GM19455 (cell line): ENCODE data around the gene HNRNPH1.

ENCODE experiments used
- ATAC-seq: cut with Tn5 transposase; IDR thresholded peaks from one replicate; pipeline ENCODE4 v1.9.1; 2021; ENCODE audit not compliant: unreplicated experiment

Gene HNRNPH1

DNA sequence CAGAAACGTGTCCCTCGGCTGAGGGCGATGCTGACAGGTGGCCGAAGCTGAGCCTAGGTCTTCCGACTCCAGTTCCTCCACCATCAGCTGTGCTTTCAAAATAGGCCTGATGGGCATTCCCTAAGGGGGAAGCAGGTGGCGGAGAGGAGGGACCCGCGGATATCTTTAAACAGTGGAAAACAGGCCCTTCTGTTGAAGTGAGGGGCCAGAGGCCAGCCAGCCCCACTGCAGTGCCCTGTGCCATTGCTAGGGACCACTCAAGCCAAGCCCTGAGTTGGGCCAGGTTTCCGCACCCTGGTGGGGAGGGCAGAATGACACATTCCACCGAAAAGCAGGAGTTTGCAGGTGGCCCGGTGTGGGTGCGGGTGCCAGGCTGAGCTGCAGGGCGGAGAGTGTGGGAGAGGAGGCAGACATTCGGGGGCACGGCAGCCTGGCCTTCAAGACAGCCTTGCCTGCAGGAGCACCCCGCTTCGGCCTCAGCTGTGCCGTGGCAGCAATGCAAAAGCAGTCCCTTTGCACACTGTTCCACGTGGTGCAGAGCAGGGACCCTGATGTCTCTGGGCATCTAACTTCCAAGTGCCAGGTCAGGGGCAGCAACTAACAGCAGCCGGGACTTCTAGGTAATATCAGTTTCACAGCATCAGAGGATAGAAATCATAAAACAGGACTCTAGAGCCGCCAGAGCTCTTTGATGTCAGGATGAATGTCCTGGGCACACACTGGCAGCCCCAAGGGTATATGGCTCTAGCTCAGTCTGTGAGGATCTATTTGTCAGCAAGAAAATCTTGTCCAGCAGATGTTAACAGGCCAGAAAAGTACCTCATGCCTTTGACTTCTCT, 17.2 kb downstream of the HNRNPH1 start:
- ATAC-seq: no peak

DNA sequence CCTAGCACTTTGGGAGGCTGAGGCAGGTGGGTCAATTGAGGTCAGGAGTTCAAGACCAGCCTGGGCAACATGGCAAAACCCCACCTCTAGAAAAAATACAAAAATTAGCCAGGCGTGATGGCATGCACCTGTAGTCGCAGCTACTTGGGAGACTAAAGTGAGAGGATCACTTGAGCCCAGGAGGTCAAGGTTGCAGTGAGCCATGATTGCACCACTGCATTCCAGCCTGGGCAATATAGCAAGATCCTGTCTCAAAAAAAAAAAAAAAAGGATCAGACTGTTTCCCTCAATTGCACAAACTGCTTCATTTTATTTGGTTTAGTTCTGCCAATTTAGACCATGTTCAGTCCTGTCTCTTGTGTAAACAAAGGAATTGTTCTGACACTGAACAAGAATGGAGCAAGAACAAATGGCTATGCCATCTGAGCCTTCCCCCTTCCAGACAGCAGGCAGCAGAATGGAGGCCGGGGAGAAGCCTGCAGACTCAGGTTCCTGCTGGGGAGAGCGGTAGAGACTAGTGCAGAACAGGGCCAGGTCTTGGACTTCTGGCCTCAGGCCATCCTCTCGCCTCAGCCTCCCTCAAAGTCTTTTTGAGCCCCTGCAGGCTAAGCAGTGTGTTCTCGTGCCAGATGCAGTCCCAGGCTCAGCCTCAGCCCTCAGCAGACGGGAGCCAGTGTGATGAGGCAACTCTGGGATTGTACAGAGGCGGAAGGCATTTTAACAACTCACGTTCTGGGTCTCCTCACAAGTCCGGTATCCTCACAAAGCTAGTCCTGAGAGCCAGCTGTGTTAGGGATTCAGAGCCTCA, 18.2 kb downstream of the HNRNPH1 start:
- no peak for ATAC-seq

DNA sequence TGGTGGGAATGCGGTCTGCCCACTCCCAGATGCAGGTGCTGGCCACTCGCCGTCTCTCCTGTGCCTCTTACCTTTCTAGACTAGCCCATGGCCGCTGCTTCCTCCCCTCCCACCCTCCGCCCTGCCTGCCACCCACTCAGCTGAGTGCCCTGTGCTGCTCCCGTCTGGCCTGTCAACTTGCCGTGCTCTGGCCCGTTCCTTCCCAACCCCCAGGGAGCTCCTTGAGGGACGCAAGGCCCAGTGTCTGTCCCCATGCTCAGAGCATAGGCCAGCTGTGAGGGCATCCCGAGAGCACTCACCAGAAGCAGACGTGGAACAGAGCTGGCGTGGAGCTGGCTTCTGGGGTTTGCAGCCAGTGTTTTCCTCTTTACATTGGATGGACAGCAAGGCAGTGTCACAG, 20.2 kb downstream of the HNRNPH1 start:
- no peak for ATAC-seq

DNA sequence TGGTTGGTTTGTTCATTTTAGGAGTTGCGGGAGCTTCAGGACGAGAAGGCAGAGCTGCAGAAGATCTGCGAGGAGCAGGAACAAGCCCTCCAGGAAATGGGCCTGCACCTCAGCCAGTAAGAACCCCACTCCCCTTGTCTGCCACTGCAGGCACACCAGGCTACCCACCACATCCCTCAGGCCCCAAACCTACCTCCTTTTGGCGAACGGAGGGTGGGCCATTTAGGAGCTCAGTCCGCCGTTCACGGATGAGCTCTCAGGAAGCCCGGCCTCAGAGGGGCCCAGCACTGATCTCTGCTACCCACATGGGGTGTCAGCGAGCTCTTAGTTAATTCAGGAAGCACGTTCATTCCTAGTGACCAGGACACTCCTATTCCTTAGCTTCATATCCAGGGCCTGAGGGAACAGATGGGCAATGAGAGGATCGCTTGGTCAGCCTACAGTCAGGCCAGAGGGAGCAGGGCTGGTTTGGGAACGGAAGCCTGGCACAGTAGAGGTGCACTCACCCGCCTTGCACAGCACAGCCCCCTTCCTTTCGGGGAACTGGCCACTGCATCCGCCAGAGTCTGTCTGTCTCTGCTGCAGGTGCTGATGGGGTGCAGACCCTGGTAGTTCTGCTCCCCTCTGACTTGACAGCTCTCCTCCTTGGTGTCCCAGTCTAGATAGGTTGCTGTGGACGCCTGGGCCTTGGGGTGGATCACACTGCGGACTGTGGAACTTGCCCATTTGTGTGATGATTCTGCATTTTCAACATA, 21.4 kb downstream of the HNRNPH1 start:
- no peak for ATAC-seq

DNA sequence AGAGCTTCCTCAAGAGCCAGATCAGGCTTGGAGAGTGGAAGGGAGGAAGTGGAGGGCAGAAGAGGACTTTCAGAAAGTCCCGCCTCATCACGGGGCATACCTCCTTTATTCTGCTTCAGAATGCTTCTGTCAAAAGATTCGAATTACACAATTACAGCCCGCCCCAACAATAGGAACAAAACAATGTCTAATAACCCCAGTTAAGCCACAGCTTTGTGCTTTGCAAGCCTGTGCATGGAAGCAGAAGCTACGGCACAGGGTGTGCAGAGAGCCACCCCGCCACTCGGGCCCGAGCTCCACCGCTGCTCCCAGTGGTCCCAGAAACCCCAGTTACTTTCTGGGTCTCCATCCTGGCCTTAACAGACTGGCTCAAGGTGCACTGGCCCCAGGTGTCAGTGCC, 23.5 kb downstream of the HNRNPH1 start:
- no peak for ATAC-seq

DNA sequence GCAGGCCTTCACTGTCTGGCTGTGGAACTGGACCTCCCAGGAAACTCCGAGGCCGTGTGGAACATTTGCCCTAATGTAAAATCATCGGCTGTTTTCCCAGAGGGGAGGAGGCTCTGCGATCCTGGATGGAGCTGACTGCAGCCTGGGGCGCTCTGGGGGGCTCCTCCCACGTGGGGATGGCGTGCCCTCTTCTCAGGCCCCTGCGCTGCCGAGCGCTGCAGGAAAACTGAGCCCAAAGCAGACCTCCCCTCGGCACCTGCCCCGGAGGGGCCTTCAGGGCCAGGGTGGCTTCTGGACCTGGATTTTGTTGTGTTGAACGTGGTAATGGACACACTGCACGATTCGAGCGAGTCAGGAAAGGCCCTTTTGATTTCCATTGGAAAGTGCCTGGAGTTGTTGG, 23.9 kb downstream of the HNRNPH1 start:
- ATAC-seq: no peak

DNA sequence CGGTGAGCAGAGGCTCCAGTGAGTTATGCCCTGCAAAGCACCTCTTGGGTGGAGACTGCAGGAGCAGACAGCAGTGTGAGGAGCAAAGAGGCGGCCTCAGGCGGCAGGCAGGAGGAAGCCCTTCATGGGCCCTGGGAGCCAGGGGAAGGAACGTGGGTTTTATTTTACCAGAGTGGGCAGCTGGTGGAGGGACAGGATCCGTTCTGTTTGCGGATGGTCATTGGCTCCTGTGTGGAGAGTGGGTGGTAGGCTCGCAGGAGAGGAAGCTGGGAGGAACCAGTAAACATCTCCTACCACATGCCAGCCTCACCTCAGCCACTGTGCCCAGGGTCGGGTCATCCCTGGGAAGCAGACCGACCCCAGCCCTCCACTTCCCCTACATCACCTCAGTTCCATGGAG, 24.4 kb downstream of the HNRNPH1 start:
- ATAC-seq: no peak

DNA sequence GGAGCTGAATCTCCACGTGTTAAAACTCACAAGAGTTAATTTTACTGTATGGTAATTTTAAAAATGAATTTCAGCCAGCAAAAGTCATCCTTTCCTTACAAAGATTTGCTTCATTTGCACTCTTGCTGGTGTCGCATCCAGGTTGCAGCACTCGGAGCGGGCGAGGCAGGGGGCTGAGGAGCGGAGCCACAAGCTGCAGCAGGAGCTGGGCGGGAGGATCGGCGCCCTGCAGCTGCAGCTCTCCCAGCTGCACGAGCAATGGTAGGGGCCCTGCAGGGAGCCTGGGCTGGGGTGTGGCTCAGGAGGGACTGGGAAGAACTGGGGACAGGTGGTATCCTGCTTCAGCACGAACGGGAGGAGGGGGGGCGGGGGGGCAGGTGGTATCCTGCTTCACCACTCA, 27.1 kb downstream of the HNRNPH1 start:
- ATAC-seq: no peak

DNA sequence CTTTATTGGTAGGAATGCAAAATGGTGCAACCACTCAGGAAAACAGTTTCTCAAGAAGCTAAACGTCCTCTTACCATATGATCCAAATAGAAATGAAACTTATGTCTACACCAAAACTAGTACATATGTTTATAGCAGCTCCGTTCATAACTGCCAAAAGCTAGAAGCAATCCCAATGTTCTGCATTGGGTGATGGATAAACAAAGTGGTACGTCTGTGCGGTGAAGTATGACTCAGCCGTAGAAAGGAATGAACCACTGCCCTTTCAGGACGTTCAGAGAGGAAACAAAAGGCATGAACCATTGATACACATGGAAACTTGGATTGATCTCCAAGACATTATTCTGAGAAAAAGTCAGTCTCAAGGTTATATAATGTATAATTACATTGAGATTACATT, 27.6 kb downstream of the HNRNPH1 start:
- ATAC-seq: no peak

DNA sequence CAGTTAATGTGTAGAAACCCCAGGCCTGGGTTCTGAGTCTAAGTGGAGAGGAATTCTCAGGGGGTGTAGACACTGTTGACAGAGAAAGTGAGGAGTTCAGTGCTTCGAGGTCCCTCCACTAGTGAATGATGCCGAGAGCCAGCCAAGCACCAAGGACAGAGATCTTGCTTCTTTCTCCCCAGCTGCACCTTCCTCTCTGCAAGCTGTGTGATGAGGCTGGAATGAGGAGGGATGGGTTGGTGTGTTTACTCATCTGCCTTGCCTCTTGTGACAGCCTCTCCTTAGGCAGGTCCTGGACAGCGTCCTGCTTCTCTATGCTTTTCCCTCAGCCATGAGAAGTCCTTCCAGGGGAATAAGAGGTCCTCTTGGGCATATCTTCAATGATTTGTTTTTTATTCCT, 35.3 kb downstream of the HNRNPH1 start:
- ATAC-seq: no peak

DNA sequence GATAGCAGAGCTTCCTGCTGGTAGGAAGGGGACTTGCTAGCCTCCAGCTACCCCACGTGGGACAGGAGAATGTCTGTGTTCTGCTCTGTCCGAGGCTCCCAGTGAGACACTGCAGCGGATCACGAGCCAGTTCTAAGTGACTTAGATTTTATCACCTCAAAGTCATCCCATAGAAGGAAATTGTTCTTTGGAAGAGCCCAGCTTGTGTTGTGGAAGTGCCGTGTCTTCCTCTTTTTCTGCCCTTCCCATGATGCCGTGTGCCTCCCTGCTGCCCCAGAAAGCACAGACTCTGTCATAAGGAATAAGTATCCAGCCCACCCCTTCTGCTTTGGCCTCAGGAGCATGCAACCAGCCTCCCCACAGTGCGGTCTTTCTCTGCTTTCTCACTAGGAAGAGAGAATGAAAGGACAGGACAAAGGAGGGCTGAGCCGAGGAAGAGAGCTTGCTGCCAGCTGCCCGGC, 37.5 kb downstream of the HNRNPH1 start:
- ATAC-seq: no peak

DNA sequence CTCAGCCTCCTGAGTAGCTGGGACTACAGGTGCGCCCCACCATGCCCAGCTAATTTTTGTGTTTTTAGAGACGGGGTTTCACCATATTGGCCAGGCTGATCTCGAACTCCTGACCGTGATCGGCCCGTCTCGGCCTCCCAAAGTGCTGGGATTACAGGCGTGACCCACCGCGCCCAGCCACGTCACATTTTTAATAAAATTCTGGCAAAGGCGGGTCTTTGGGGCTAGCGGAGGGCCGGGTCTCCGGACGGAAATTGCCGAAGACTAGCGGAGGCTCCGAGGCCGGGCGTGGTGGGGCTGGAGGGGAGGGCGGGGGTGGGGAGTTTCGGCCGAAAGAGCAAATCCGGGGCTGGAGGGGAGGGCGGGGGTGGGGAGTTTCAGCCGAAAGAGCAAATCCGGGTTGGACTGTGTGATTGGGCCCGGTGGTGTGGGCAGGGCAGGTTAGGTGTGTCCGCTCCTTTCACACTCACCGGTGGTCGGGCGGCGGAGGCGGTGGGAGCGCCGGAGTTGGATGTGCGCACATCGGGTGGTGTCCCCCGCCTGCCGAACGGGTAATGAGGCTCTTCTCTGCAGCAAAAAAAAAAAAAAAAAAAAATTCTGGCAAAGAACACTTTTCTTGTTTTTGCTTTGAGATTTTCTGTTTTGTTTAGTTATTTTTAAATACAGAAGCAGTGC, 46.0 kb downstream of the HNRNPH1 start:
- no peak for ATAC-seq

DNA sequence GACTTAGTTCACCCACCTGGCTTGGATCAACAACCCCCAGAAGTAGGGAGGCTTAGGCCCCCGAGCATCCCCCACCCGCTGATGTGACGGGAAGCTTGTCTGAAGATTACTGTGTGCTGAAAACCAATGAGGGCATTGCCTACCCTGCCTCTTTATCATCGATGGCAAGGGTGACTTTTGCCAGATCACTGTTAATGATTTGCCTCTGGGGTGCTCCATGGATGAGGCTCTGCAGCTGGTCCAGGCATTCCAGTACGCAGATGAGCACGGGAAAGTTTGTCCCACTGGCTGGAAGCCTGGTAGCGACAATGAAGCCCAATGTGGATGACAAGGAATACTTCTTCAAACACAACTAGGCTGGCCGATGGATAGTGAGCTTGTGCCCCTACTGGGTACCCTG, 51.1 kb downstream of the HNRNPH1 start:
- no peak for ATAC-seq

DNA sequence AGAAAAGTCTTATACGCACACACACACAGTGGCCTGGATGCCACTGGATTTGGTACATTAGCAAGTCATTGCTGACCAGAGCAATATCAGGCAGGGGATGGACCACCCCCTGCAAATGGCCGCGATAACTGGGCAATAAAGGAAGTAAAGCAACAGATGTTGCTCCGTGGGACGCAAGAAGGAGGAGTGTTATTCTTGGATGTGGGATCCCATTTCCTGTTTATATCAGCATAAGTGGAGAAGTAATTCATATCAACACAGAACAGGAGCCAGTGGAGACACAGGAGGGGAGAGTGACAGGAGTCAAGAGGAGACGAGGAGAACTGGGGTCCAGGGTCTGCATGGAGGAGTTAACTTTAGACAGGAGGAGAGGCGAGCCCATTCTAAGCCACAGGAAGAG, 54.8 kb downstream of the HNRNPH1 start:
- ATAC-seq: no peak

DNA sequence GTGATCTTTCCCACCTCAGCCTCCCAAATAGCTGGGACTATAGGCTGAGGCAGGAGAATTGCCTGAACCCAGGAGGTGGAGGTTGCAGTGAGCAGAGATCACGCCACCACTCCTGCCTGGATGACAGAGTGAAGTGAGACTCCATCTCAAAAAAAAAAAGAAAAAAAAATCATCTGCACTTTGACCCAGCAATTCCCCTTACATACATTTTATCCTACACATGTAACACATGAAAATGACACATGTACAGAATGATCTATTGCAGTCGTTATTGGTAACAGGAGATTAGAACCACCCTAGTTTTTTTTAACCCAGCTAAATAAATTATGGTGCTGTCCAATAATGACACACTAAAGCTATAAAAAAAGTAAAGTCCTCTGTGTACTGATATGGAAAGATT, 58.9 kb downstream of the HNRNPH1 start:
- ATAC-seq: no peak
